Lower lobe of right lung (tissue), 2 donors: ENCODE results near the gene CSGALNACT2. TPM values are rescaled to one million over a fixed set of nuclear protein-coding genes. Genes with fewer than 3 reads are reported as not detected.

Experiments
- ATAC-seq, 2 donors: fragments of 200-7000 bp; cut with Tn5 transposase; one replicate each; pipeline ENCODE4 v1.9.1; 2020 to 2022; ENCODE audit warnings: mild to moderate bottlenecking in 2 of 2, moderate library complexity in 2 of 2
- DNase-seq: peaks from one replicate; pipeline ENCODE4 v3.0.0-alpha.2; 2020
- H3K27ac ChIP-seq: fragments of 200-600 bp; one replicate; pipeline ENCODE4 v1.8.0; 2022
- H3K27me3 ChIP-seq: fragments of 200-600 bp; one replicate; pipeline ENCODE4 v1.8.0; 2022; ENCODE audit warnings: low read depth
- H3K36me3 ChIP-seq: fragments of 200-600 bp; one replicate; pipeline ENCODE4 v1.8.0; 2022; ENCODE audit warnings: mild to moderate bottlenecking
- H3K4me1 ChIP-seq: fragments of 200-600 bp; one replicate; pipeline ENCODE4 v1.8.0; 2022
- H3K4me3 ChIP-seq: fragments of 200-600 bp; one replicate; pipeline ENCODE4 v1.8.0; 2022; ENCODE audit warnings: mild to moderate bottlenecking
- H3K9me3 ChIP-seq: fragments of 200-600 bp; one replicate; pipeline ENCODE4 v1.8.0; 2022
- intact Hi-C: fragments of 100-400 bp; cut with DNase I; formaldehyde crosslinking; loops from one replicate; pipeline ENCODE4 v1.11.0; 2022
- total RNA-seq: library from RNA; stranded (reverse); fragmentation: NEBNext Ultra II Directional; extraction: Animal tissue kit (Norgen Biotek cat#: 25700); gene quantifications from one replicate; pipeline ENCODE4 v1.2.1, GENCODE V29; 2021
- TF ChIP-seq, protein P1 (sequence below): fragments of 200-600 bp; IDR thresholded peaks from one replicate; pipeline ENCODE4 v1.8.0; 2022; ENCODE audit warnings: antibody characterized with exemption, mild to moderate bottlenecking
- donor health status: DM: no; HTN: yes; CAD: no; lungs with severe emphysema.

Gene CSGALNACT2
- total RNA-seq, 1 donor from 2014 or later, result 36.4 TPM

DNA sequence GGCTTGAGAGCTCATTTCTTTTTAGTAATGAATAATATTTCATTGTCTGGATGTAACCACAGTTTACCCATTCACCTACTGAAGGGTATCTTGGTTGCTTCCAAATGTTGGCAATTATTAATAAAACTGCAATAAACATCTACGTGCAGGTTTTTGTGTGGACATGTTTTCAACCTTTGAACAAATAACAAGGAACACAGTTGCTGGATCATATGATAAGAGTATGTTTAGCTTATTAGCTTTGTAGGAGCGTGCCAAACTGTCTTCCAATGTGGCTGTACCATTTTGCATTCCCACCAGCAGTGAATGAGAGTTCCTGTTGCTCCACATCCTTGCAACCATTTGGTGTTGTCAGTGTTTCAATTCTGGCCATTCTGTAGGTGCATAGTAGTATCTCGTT lies 49.0 kb downstream of the CSGALNACT2 start:
- no peak for DNase-seq
- Histone ChIP-seq H3K9me3 (no peaks in the 10 kb centered on the region), H3K27me3 (no peaks in the 10 kb centered on the region), H3K4me1 (no peaks in the 10 kb centered on the region), H3K36me3 (peaks cover 45% of the 10 kb centered on the region), H3K27ac (no peak overlapping the region), H3K4me3 (no peak overlapping the region)
- intact Hi-C loops, result no loop called here
- ATAC-seq, result no peak
- TF ChIP-seq, protein P1, sequence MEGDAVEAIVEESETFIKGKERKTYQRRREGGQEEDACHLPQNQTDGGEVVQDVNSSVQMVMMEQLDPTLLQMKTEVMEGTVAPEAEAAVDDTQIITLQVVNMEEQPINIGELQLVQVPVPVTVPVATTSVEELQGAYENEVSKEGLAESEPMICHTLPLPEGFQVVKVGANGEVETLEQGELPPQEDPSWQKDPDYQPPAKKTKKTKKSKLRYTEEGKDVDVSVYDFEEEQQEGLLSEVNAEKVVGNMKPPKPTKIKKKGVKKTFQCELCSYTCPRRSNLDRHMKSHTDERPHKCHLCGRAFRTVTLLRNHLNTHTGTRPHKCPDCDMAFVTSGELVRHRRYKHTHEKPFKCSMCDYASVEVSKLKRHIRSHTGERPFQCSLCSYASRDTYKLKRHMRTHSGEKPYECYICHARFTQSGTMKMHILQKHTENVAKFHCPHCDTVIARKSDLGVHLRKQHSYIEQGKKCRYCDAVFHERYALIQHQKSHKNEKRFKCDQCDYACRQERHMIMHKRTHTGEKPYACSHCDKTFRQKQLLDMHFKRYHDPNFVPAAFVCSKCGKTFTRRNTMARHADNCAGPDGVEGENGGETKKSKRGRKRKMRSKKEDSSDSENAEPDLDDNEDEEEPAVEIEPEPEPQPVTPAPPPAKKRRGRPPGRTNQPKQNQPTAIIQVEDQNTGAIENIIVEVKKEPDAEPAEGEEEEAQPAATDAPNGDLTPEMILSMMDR, result no peak

DNA sequence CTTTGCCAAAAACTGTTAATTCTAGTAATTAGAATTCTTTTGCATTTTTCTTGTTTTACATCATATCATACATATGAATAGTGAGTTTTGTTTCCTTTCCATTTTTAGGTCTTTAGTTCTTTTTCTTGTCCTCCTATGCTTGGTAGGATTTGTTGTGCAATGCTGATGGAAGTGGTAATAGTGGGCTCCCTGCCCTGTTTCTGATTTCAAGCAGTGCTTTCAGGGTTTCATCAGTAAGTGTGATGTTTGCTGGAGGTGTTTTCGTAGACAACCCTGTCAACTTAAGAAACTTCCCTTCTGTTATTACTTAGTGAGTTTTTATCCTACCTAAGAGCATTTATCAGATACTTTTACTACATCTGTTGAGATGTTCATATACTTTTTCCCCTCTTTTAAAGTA lies 50.5 kb downstream of the CSGALNACT2 start:
- no peaks in the 10 kb centered on the region for H3K27me3 ChIP-seq
- TF ChIP-seq, protein P1, result no peak
- H3K27ac ChIP-seq, result no peak overlapping the region
- H3K4me1 ChIP-seq, result no peaks in the 10 kb centered on the region
- ATAC-seq (no peak), DNase-seq (no peak)
- H3K4me3 ChIP-seq, result no peak overlapping the region
- H3K9me3 ChIP-seq, result no peaks in the 10 kb centered on the region
- H3K36me3 ChIP-seq, result peaks cover 30% of the 10 kb centered on the region
- intact Hi-C loops, result no loop called here

DNA sequence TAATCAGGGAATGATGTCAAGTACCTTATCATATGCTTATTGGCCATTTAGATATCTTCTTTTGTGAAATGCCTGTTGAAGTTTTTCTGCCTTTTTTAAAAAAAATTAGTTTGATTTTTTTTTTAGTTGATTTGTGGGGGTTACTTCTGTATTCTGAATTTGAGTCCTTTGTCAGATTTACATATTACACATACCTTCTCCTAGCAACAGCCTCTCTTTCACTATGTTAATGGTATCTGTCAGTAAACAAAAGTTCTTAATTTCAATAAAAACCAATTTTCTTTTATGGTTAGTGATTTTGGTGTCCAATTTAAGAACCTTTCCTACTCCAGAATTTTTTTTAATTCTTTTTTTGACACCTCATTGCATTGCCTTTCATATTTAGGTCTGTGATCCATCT lies 52.0 kb downstream of the CSGALNACT2 start:
- intact Hi-C loops, result no loop called here
- peaks cover 16% of the 10 kb centered on the region for H3K36me3 ChIP-seq

DNA sequence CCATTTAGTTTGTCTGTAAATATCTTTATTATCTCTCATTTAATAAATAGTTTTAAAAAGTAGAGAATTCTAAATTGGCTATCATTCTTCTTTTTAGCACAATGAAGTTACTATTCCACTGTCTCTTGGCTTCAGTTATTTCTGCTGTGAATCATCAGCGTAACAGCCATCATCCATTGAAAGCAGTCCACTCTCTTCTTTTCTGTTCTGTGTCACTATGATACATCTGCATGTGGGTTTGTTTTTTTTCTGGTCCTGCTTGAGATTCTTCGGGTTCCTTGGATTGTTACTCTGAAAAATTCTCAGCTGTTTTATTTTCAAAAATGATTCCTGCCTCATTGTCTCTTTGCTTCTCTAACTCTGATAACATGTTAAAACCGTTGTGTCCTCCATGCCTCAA lies 52.5 kb downstream of the CSGALNACT2 start:
- H3K9me3 ChIP-seq, result no peaks in the 10 kb centered on the region
- H3K27me3 ChIP-seq, result no peaks in the 10 kb centered on the region
- H3K4me1 ChIP-seq, result no peaks in the 10 kb centered on the region
- intact Hi-C loops, result no loop called here
- H3K27ac ChIP-seq, result no peak overlapping the region
- ATAC-seq, result no peak
- H3K4me3 ChIP-seq, result no peak overlapping the region
- TF ChIP-seq, protein P1, result no peak
- DNase-seq, result no peak
- H3K36me3 ChIP-seq, result peaks cover 12% of the 10 kb centered on the region

More for the DNA sequence above, 52.0 kb downstream of the CSGALNACT2 start:
- no peak for DNase-seq
- ATAC-seq, result no peak
- Histone ChIP-seq H3K9me3 (no peaks in the 10 kb centered on the region), H3K4me3 (no peak overlapping the region), H3K27me3 (no peaks in the 10 kb centered on the region), H3K4me1 (no peaks in the 10 kb centered on the region), H3K27ac (no peak overlapping the region)
- TF ChIP-seq, protein P1, result no peak

DNA sequence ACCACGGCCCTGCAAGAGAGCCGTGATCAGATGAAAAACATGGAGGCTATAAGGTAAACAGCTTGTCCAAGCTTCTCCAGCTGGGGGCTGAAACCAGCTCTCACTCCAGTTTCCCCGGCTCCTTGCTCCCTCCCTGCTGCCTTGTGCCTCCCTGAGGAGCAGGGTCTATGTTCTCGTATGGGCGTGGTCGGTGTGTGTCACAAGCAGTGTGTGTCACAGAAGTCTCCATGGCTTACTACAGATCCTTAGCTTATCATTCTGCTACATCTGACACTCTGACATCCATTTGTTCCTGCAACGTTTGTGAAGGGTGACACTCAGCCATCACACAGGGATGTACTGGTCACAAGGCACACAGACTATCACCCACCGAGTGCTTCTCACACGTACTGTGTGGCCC lies 54.6 kb downstream of the CSGALNACT2 start:
- H3K4me1 ChIP-seq, result no peaks in the 10 kb centered on the region
- intact Hi-C loops, result no loop called here
- H3K9me3 ChIP-seq, result no peaks in the 10 kb centered on the region
- H3K4me3 ChIP-seq, result no peak overlapping the region
- DNase-seq, result no peak
- no peaks in the 10 kb centered on the region for H3K27me3 ChIP-seq
- H3K27ac ChIP-seq, result no peak overlapping the region
- no peaks in the 10 kb centered on the region for H3K36me3 ChIP-seq
- no peak for ATAC-seq
- TF ChIP-seq, protein P1, result no peak
